Measurements from ENCODE around the gene GRK5. TPM values are rescaled to one million over a fixed set of nuclear protein-coding genes. Genes with fewer than 3 reads are reported as not detected.
"Not testable (repeated sequence)": the region's sequence is repeated elsewhere in the genome, so short reads cannot be mapped to it uniquely, and the experiment has no call there.

The GRK5 gene
- total RNA-seq, 1 experiment from 2014 or later, result 0.82 TPM

DNA sequence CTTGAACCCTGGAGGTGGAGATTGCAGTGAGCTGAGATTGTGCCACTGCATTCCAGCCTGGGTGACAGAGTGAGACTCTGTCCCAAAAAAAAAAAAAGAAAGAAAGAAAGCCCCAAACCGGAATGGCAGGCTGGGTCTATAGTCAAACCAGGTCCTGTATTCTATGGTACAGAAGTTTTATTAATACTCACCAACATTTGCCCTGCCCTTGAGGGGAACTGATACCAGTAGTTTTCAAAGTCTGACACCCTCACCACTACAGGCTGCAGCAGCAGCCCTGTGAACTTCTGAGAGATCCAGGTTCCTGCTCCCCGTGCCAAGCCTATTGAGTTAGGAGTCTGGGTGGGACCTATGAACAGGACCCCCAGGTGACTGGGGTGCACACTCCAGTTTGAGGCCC is 254.6 kb downstream of the GRK5 start:
- peaks cover 34% of the 10 kb centered on the region for H3K27me3 Mint-ChIP-seq (ENCODE audit: insufficient read depth, unreplicated experiment)
- ChIA-PET POLR2A (no interaction called here), CTCF (no interaction called here)
- no peak for DNase-seq (ENCODE audit: unreplicated experiment)
- no peaks in the 10 kb centered on the region for H3K9me3 Mint-ChIP-seq (ENCODE audit: unreplicated experiment)
- H3K4me1 Mint-ChIP-seq (ENCODE audit: insufficient read depth, unreplicated experiment), result no peaks in the 10 kb centered on the region
- no TSS peak for BruUV-seq (replicated peaks)
- TF ChIP-seq, protein P1, sequence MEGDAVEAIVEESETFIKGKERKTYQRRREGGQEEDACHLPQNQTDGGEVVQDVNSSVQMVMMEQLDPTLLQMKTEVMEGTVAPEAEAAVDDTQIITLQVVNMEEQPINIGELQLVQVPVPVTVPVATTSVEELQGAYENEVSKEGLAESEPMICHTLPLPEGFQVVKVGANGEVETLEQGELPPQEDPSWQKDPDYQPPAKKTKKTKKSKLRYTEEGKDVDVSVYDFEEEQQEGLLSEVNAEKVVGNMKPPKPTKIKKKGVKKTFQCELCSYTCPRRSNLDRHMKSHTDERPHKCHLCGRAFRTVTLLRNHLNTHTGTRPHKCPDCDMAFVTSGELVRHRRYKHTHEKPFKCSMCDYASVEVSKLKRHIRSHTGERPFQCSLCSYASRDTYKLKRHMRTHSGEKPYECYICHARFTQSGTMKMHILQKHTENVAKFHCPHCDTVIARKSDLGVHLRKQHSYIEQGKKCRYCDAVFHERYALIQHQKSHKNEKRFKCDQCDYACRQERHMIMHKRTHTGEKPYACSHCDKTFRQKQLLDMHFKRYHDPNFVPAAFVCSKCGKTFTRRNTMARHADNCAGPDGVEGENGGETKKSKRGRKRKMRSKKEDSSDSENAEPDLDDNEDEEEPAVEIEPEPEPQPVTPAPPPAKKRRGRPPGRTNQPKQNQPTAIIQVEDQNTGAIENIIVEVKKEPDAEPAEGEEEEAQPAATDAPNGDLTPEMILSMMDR (IDR thresholded peaks at IDR 0.05; ENCODE audit: unreplicated experiment), result no peak
- intact Hi-C loops (cut with micrococcal nuclease), result no loop called here
- no peaks in the 10 kb centered on the region for H3K36me3 Mint-ChIP-seq (ENCODE audit: insufficient read depth, unreplicated experiment)
- no peak overlapping the region for H3K27ac Mint-ChIP-seq (ENCODE audit: low read depth, unreplicated experiment)
- H3K4me3 Mint-ChIP-seq (ENCODE audit: unreplicated experiment), result no peak overlapping the region

DNA sequence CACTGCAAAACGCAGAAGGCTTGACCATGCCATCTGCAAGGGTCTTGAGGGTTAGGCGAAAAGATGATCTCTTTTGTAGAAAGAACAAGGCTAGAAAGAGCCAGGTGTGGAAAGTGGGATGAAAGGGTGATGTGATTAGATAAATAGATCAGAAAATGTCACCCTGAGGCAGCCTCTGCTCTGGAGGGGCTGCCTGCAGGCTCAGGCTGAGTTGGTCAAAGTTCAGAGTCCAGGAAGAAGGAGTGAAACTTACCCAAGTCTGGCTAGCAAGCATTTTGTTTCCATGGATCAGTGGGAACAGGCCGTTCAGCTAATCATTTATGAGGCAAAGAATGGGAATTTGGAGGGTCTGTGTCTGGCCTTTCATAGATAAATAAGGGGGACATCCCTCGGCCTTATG is 255.4 kb downstream of the GRK5 start:
- POLR2A ChIA-PET, result no interaction called here
- no TSS peak for BruUV-seq (replicated peaks)
- intact Hi-C loops (cut with micrococcal nuclease), result no loop called here
- Mint-ChIP-seq H3K9me3 (ENCODE audit: unreplicated experiment) (no peaks in the 10 kb centered on the region), H3K27ac (ENCODE audit: low read depth, unreplicated experiment) (no peak overlapping the region), H3K4me3 (ENCODE audit: unreplicated experiment) (no peak overlapping the region), H3K27me3 (ENCODE audit: insufficient read depth, unreplicated experiment) (peaks cover 34% of the 10 kb centered on the region), H3K36me3 (ENCODE audit: insufficient read depth, unreplicated experiment) (no peaks in the 10 kb centered on the region), H3K4me1 (ENCODE audit: insufficient read depth, unreplicated experiment) (no peaks in the 10 kb centered on the region)
- CTCF ChIA-PET, result interaction anchor here (1.2 kb wide), 1 partner anchor 17 kb away, joined by 4 read pairs; no protein-coding TSS in a partner anchor
- DNase-seq (ENCODE audit: unreplicated experiment), result no peak
- TF ChIP-seq, protein P1 (IDR thresholded peaks at IDR 0.05; ENCODE audit: unreplicated experiment), result no peak

DNA sequence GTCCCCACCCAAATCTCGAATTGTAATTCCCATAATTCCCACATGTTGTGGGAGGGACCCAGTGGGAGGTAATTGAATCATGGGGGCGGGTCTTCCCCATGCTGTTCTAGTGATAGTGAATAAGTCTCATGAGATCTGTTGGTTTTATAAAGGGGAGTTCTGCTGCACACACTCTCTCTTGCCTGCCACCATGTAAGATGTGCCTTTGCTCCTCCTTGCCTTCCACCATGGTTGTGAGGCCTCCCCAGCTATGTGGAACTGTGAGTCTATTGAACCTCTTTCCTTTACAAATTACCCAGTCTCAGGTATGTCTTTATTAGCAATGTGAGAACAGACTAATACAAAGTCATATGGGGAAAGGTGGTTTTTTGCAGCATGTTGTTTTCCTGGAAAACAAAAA is 255.8 kb downstream of the GRK5 start:
- DNase-seq (ENCODE audit: unreplicated experiment); BruUV-seq (replicated peaks); POLR2A ChIA-PET; H3K4me1 Mint-ChIP-seq (ENCODE audit: insufficient read depth, unreplicated experiment); intact Hi-C loops (cut with micrococcal nuclease); H3K36me3 Mint-ChIP-seq (ENCODE audit: insufficient read depth, unreplicated experiment); H3K4me3 Mint-ChIP-seq (ENCODE audit: unreplicated experiment); H3K27ac Mint-ChIP-seq (ENCODE audit: low read depth, unreplicated experiment); H3K9me3 Mint-ChIP-seq (ENCODE audit: unreplicated experiment): not testable (repeated sequence)
- CTCF ChIA-PET, result interaction anchor here (0.7 to 1.2 kb wide), 2 partner anchors 17 to 438 kb away, joined by 3 to 4 read pairs; no protein-coding TSS in a partner anchor
- peaks cover 34% of the 10 kb centered on the region for H3K27me3 Mint-ChIP-seq (ENCODE audit: insufficient read depth, unreplicated experiment)

DNA sequence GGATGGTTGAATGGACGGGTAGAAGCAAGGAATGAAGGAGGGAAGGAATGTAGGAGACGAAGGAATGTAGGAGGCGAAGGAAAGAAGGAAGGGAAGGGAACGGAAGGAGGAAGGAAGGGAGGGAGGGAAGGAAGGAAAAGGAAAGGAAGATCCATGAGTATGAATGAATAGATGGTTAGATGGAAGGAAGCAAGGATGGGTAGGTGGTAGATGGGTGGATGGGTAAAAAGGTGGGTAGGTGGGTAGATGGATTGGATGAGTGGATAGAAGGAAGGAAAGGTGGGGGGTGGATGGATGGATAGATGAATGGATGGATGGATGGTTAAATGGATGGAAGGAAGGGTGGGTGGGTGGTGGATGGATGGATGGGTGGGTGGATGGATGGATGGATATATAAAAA is 257.7 kb downstream of the GRK5 start:
- no peak for DNase-seq (ENCODE audit: unreplicated experiment)
- H3K27me3 Mint-ChIP-seq (ENCODE audit: insufficient read depth, unreplicated experiment), result peaks cover 38% of the 10 kb centered on the region
- TF ChIP-seq, protein P1 (IDR thresholded peaks at IDR 0.05; ENCODE audit: unreplicated experiment), result no peak
- ChIA-PET POLR2A (no interaction called here), CTCF (interaction anchor here (1.0 kb wide), 1 partner anchor 11 kb away, joined by 3 read pairs; no protein-coding TSS in a partner anchor)
- no peaks in the 10 kb centered on the region for H3K9me3 Mint-ChIP-seq (ENCODE audit: unreplicated experiment)
- intact Hi-C loops (cut with micrococcal nuclease), result no loop called here
- no TSS peak for BruUV-seq (replicated peaks)
- H3K4me1 Mint-ChIP-seq (ENCODE audit: insufficient read depth, unreplicated experiment), result no peaks in the 10 kb centered on the region
- H3K4me3 Mint-ChIP-seq (ENCODE audit: unreplicated experiment), result no peak overlapping the region
- no peak overlapping the region for H3K27ac Mint-ChIP-seq (ENCODE audit: low read depth, unreplicated experiment)
- no peaks in the 10 kb centered on the region for H3K36me3 Mint-ChIP-seq (ENCODE audit: insufficient read depth, unreplicated experiment)

DNA sequence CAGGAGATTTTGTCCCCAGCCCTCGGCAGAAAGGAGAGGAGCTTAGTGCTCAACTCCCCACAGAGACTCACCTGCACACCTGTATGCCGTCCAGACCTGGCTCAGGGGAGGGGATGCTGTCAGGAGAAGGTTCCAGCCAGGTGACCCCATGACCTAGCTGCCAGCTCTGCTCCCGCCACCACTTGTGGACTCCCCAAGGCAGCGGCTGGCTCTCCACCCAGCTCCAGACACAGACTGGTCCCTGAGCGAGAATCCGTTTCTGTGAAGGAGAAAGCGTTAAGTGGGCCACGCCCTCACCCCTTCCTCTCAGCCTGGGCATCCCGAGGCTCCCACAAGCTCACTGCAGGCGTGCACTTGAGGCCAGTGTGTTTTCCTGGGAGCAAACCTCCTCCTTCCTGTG is 258.7 kb downstream of the GRK5 start:
- TF ChIP-seq, protein P1 (IDR thresholded peaks at IDR 0.05; ENCODE audit: unreplicated experiment), result no peak
- H3K9me3 Mint-ChIP-seq (ENCODE audit: unreplicated experiment), result no peaks in the 10 kb centered on the region
- DNase-seq (ENCODE audit: unreplicated experiment), result no peak

More for the DNA sequence above, 258.7 kb downstream of the GRK5 start:
- Mint-ChIP-seq H3K4me1 (ENCODE audit: insufficient read depth, unreplicated experiment) (no peaks in the 10 kb centered on the region), H3K27me3 (ENCODE audit: insufficient read depth, unreplicated experiment) (peaks cover 48% of the 10 kb centered on the region), H3K4me3 (ENCODE audit: unreplicated experiment) (no peak overlapping the region), H3K36me3 (ENCODE audit: insufficient read depth, unreplicated experiment) (no peaks in the 10 kb centered on the region), H3K27ac (ENCODE audit: low read depth, unreplicated experiment) (no peak overlapping the region)
- intact Hi-C loops (cut with micrococcal nuclease), result no loop called here
- ChIA-PET POLR2A (no interaction called here), CTCF (interaction anchor here (1.0 kb wide), 1 partner anchor 12 kb away, joined by 3 read pairs; no protein-coding TSS in a partner anchor)
- BruUV-seq (replicated peaks), result no TSS peak
